Upper lobe of left lung (tissue), 4 donors: ENCODE data around the gene CDC42.

Experiments used
- EP300 ChIP-seq, 4 donors: sonication (generic); formaldehyde crosslinking; IDR thresholded peaks; one replicate each; pipeline ENCODE4 v1.5.1; 2017; ENCODE audit warnings: antibody characterized with exemption in 4 of 4, control low read depth in 2 of 4
- TF ChIP-seq, protein P1 (sequence below), 6 experiments: fragments of 450-650 bp in 4 of 6; fragments of 200-600 bp in 2 of 6; sonication (generic) in 2 of 6; IDR thresholded peaks; one replicate each; pipeline ENCODE4 v1.5.1; 2016 to 2019; ENCODE audit warnings: antibody characterized with exemption in 6 of 6

- TF ChIP-seq EP300 (IDR thresholded peaks at IDR 0.05) = no peak
- TF ChIP-seq, protein P1, sequence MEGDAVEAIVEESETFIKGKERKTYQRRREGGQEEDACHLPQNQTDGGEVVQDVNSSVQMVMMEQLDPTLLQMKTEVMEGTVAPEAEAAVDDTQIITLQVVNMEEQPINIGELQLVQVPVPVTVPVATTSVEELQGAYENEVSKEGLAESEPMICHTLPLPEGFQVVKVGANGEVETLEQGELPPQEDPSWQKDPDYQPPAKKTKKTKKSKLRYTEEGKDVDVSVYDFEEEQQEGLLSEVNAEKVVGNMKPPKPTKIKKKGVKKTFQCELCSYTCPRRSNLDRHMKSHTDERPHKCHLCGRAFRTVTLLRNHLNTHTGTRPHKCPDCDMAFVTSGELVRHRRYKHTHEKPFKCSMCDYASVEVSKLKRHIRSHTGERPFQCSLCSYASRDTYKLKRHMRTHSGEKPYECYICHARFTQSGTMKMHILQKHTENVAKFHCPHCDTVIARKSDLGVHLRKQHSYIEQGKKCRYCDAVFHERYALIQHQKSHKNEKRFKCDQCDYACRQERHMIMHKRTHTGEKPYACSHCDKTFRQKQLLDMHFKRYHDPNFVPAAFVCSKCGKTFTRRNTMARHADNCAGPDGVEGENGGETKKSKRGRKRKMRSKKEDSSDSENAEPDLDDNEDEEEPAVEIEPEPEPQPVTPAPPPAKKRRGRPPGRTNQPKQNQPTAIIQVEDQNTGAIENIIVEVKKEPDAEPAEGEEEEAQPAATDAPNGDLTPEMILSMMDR (IDR thresholded peaks at IDR 0.05) = no peak
Measured at GRCh38 chr1:22057861-22058260, 5.4 kb downstream of the CDC42 start.
